ENCODE data around the gene HSD17B2.

HSD17B2 gene

DNA sequence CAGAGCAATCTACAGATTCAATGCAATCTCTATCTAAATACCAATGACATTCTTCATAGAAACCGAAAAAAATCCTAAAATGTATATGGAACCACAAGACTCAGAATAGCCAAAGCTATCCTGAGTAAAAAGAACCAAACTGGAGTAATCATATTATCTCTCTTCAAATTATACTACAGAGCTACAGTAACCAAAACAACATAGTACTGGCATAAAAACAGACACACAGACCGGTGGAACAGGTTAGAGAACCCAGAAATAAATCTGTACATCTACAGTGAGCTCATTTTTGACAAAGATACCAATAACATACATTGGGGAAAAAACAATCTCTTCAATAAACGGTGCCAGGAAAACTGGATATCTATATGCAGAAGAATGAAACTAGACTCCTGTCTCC, 89.6 kb downstream of the HSD17B2 start:
- Histone ChIP-seq H3K9me2 (ENCODE audit: low read depth, low read length) (no peaks in the 10 kb centered on the region), H2AFZ (ENCODE audit: low read length) (no peak overlapping the region)
- TF ChIP-seq CTCF (IDR thresholded peaks at IDR 0.05; ENCODE audit: low read length): no peak
- no peak for TF ChIP-seq EZH2 (IDR thresholded peaks at IDR 0.05; ENCODE audit: borderline replicate concordance, low read length)

DNA sequence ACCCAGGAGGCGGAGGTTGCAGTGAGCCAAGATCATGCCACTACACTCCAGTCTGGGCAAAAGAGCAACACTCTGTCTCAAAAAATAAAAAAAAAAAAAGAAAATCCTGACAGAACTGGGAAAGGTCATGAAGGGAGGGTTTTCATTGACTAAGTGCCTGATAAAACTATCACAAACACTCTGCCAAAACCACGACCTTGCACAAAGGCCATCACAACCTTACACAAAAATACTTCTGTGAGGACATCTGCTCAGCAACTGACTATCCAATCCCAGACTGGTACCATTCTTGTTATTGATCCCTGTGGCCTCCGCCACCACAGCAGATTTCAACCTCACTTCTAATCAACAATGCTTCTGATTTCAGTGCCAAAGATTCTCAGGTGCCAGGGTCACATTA, 94.8 kb downstream of the HSD17B2 start:
- no peaks in the 10 kb centered on the region for H3K9me3 ChIP-seq (ENCODE audit: low read length)
- no peak overlapping the region for H3K4me2 ChIP-seq (ENCODE audit: low read length)
- H3K4me1 ChIP-seq (ENCODE audit: insufficient read depth, low read length, severe bottlenecking): no peaks in the 10 kb centered on the region
- H3K9me2 ChIP-seq (ENCODE audit: low read depth, low read length): no peaks in the 10 kb centered on the region
- no peak overlapping the region for H3K27ac ChIP-seq (ENCODE audit: low read depth, low read length, poor library complexity, severe bottlenecking)
- no peak overlapping the region for H2AFZ ChIP-seq (ENCODE audit: low read length)
- no peaks in the 10 kb centered on the region for H3K79me2 ChIP-seq (ENCODE audit: insufficient read depth, low read length)
- no peaks in the 10 kb centered on the region for H3K36me3 ChIP-seq (ENCODE audit: insufficient read depth, low read length)
- no peak overlapping the region for H3K9ac ChIP-seq (ENCODE audit: low read length)
- TF ChIP-seq CTCF (IDR thresholded peaks at IDR 0.05; ENCODE audit: low read length): no peak
- TF ChIP-seq EZH2 (IDR thresholded peaks at IDR 0.05; ENCODE audit: borderline replicate concordance, low read length): no peak
- no peak overlapping the region for H3K4me3 ChIP-seq (ENCODE audit: low read depth, low read length, poor library complexity, severe bottlenecking)
- no peaks in the 10 kb centered on the region for H3K27me3 ChIP-seq (ENCODE audit: insufficient read depth, low read length)
- H3F3A ChIP-seq (ENCODE audit: insufficient read depth, low read length): no peaks in the 10 kb centered on the region
- H4K20me1 ChIP-seq (ENCODE audit: insufficient read depth, low read length): no peaks in the 10 kb centered on the region

More for the DNA sequence above, 89.6 kb downstream of the HSD17B2 start:
- Histone ChIP-seq H3K27ac (ENCODE audit: low read depth, low read length, poor library complexity, severe bottlenecking) (no peak overlapping the region), H3K4me3 (ENCODE audit: low read depth, low read length, poor library complexity, severe bottlenecking) (no peak overlapping the region), H3F3A (ENCODE audit: insufficient read depth, low read length) (no peaks in the 10 kb centered on the region), H3K4me1 (ENCODE audit: insufficient read depth, low read length, severe bottlenecking) (no peaks in the 10 kb centered on the region), H3K9ac (ENCODE audit: low read length) (no peak overlapping the region), H3K4me2 (ENCODE audit: low read length) (no peak overlapping the region), H3K9me3 (ENCODE audit: low read length) (no peaks in the 10 kb centered on the region), H3K79me2 (ENCODE audit: insufficient read depth, low read length) (no peaks in the 10 kb centered on the region), H3K36me3 (ENCODE audit: insufficient read depth, low read length) (no peaks in the 10 kb centered on the region), H4K20me1 (ENCODE audit: insufficient read depth, low read length) (no peaks in the 10 kb centered on the region), H3K27me3 (ENCODE audit: insufficient read depth, low read length) (no peaks in the 10 kb centered on the region)

DNA sequence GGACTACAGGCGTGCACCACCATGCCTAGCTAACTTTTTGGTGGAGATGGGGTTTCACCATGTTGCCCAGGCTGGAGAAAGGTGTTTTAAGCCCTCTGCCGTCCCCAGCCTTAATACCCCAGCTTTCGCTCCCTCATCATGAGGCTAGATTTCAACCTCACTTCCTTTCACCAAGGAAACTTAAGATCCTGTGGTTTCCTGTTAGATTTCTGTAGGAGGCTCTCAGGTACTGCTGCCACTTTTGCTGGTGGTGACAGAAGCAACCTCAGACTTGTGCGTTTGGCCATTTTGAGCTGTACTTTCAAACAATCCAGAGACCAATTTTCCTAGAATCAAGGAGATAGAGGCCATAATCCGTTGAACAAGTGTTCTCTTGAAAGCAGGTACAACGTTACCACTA, 98.7 kb downstream of the HSD17B2 start:
- Histone ChIP-seq H3K4me1 (ENCODE audit: insufficient read depth, low read length, severe bottlenecking) (no peaks in the 10 kb centered on the region), H3F3A (ENCODE audit: insufficient read depth, low read length) (no peaks in the 10 kb centered on the region), H3K79me2 (ENCODE audit: insufficient read depth, low read length) (no peaks in the 10 kb centered on the region), H3K9ac (ENCODE audit: low read length) (no peak overlapping the region), H3K4me2 (ENCODE audit: low read length) (no peak overlapping the region), H2AFZ (ENCODE audit: low read length) (no peak overlapping the region), H3K36me3 (ENCODE audit: insufficient read depth, low read length) (0 out of 2 replicates have a peak, but pooled peaks cover 6% of the 10 kb centered on the region), H3K9me3 (ENCODE audit: low read length) (no peaks in the 10 kb centered on the region), H3K27me3 (ENCODE audit: insufficient read depth, low read length) (no peaks in the 10 kb centered on the region), H3K9me2 (ENCODE audit: low read depth, low read length) (no peaks in the 10 kb centered on the region), H3K27ac (ENCODE audit: low read depth, low read length, poor library complexity, severe bottlenecking) (no peak overlapping the region), H3K4me3 (ENCODE audit: low read depth, low read length, poor library complexity, severe bottlenecking) (no peak overlapping the region), H4K20me1 (ENCODE audit: insufficient read depth, low read length) (no peaks in the 10 kb centered on the region)
- TF ChIP-seq CTCF (IDR thresholded peaks at IDR 0.05; ENCODE audit: low read length) (no peak), EZH2 (IDR thresholded peaks at IDR 0.05; ENCODE audit: borderline replicate concordance, low read length) (no peak)
